Effector memory CD4-positive, alpha-beta T cell (primary cell): ENCODE data around the gene HRNR.

Experiments used
- DNase-seq, 3 donors: peaks; one replicate each; pipeline ENCODE4 v3.0.0-alpha.2; 2020
- H3K27ac ChIP-seq: 2 replicates; pipeline ENCODE4 v1.7.0; 2013; ENCODE audit warnings: mild to moderate bottlenecking, low read length, moderate library complexity; ENCODE audit not compliant: insufficient read depth, poor library complexity, severe bottlenecking
- H3K27me3 ChIP-seq: replicated peaks from 2 replicates; pipeline ENCODE4 v1.7.0; 2013; ENCODE audit warnings: mild to moderate bottlenecking, low read length; ENCODE audit not compliant: insufficient read depth, control insufficient read depth, poor library complexity, severe bottlenecking
- H3K36me3 ChIP-seq: 2 replicates; pipeline ENCODE4 v1.7.0; 2013; ENCODE audit warnings: mild to moderate bottlenecking, low read length, moderate library complexity; ENCODE audit not compliant: control insufficient read depth, insufficient read depth
- H3K4me1 ChIP-seq: 2 replicates; pipeline ENCODE4 v1.7.0; 2013; ENCODE audit warnings: low read length, mild to moderate bottlenecking; ENCODE audit not compliant: control insufficient read depth, insufficient read depth, poor library complexity, severe bottlenecking
- H3K4me3 ChIP-seq: 2 replicates; pipeline ENCODE4 v1.7.0; 2013; ENCODE audit warnings: low read length, low read depth, mild to moderate bottlenecking; ENCODE audit not compliant: insufficient read depth, poor library complexity, severe bottlenecking
- H3K9me3 ChIP-seq: 2 replicates; pipeline ENCODE4 v1.7.0; 2013; ENCODE audit warnings: mild to moderate bottlenecking, low read length, moderate library complexity; ENCODE audit not compliant: control insufficient read depth

Gene HRNR

DNA sequence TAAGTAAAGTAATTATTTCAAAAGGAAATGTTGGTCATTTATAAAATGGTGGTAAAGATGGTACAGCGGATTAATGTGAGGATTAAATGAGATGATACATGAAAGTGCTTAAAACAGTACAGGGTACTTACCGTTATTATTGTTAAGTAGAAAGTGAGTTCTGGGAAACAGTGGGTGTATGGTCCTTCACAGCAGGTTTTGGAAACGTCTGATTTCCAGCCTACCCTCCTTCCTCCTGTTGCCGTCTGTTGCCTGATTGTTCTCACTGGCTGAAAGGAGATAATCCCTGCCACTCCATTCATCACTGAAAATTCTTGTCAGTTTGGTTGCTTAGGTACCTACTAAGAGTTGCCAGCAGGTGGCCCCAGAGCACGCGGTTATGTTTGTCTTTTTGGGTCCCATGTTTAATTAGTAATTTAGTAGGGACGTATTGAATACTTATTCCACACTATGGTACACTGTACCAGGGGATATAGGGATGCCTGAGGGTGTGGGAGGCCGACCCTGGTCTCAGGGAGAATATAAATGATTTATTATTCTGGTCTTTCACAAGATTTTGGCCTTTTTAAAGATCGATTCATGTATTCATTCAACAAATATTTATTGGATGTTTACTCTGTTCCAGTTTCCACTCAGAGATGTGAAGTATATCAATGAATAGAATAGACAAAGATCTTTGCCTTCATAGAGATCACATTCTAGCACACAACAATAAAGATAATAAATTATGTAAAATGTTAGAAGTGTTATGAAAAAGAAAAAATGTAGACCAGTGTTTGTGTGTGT is 34.1 kb downstream of the HRNR start:
- Histone ChIP-seq H3K27ac (no peak overlapping the region), H3K4me1 (no peaks in the 10 kb centered on the region), H3K4me3 (peak overlapping the region; percentile 65), H3K36me3 (no peaks in the 10 kb centered on the region), H3K27me3 (no peaks in the 10 kb centered on the region), H3K9me3 (no peaks in the 10 kb centered on the region)
- DNase-seq: peak; percentile 23 to 46 (median 39)

DNA sequence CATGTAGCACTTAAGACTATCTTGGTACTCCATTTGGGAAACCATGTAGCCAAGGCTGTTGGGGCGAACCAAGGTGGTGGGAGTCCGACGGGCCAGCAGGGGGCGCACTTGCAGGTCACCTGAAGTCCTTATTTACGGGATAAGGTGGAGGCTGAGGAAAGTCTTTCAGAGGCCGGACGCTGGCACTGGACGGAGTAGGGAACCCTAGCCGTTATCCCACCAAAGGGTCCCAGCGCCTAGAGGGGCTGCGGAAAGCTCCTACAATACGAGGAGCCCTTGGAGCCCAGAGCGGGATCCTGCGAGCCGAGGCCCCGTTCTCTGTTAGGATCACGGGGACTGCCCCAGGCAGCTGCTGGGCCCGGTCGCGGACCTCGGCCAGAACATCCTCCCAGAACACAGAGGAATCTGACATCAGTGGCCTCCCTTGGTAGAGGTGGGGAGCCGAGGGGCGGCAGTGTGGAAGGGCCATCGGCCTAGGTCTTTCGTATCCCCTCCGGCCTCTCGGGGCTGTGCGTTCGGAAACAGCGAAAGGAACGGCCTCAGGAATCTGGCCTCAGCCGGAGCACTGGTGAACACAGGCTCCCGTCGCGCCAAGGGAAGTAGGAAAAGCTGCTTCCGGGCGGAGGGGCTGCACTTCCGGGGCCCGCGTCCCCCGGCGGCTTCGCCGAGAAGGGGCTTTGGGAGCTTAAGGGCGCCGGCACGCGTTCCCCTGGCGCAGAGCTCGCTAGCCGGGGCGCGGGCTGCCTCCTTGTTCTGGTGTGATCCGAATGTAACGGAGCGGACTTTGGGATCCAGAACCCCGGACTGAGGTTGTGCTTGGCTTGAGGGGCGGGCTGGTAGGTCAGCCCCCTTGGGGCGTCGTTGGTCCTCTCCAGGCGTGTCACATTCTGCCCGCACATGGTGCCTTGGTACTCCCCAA is 35.1 kb downstream of the HRNR start:
- H3K27ac ChIP-seq: no peak overlapping the region
- peak; percentile 39 to 70 (median 54) for DNase-seq

DNA sequence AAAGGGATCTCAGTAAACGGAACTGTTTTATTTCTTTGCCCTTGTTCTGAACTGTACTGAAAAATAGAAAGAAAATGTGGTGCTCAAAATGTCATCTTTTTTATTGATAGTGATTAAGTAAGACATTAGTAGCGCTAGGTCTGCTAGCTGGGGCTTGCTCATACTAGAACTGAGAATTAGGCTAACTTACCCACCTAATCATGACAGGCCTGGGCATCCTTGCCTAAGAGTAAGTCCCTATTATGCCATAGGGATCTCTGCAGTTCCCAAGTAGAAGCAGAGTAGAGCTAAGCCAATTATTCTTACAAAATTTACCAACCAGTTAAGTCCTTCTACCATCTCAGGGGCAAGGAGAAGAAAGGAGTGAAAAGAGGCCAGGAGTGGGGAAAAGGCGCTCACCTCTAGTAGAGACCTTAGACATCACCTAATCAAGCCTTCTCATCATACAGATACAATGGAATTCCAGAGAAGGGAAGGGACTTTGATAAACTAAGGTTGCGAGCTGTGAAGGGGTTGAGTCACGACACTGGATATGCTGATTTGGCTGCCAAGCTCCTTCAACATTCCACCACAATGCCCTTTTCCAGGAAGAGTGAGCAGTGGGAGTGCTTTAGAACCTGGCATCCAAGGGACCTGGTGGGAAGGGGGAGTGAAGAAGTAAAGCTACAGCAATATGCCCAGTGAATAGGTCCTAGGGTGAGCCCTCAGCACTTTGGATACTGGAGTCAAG is 37.3 kb downstream of the HRNR start:
- Histone ChIP-seq H3K36me3 (no peaks in the 10 kb centered on the region), H3K4me1 (no peaks in the 10 kb centered on the region), H3K27me3 (no peaks in the 10 kb centered on the region), H3K27ac (no peak overlapping the region), H3K4me3 (no peak overlapping the region), H3K9me3 (no peaks in the 10 kb centered on the region)
- DNase-seq: no peak

More for the DNA sequence above, 35.1 kb downstream of the HRNR start:
- Histone ChIP-seq H3K4me1 (no peaks in the 10 kb centered on the region), H3K36me3 (no peaks in the 10 kb centered on the region), H3K9me3 (no peaks in the 10 kb centered on the region), H3K4me3 (peak overlapping the region; percentile 65), H3K27me3 (no peaks in the 10 kb centered on the region)

DNA sequence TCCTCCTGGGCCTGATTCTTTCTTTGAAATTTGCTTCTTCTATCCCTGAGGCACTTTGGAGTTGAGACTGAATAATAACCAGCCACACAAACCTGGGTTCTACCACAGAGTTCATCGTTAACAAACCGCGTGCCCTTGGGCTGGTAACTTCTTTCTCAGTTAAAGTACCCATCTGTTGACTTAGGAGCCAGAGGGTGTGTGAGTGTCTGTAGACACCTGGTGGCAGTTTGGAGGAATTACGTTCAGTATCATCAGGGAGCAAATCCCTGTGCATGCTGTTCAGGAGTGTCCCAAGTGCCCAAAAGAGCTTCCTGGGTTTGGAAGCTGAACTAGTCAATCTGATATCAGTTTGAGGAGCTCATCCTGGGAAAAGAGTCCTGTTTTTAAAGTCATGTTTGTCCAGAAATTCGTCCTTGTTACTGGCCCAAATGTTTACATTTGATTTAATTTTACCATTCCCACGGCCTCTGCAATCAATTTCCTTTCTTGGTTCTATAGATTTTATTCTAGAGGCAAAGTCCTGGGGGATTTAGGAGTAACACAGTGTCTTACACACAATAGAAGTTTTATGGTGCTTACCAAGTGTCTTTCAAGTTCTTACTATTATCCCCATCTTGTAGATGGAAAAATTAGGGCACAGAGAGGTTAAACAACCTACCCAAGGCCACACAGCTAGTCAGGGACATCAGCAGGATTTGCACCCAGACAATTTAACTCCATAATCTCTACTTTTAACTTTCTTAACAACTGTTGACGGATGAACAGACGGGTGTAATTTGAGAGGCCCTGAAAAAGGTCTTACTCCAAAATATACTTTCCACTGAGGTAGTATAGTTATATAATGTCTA is 38.2 kb downstream of the HRNR start:
- Histone ChIP-seq H3K27ac (no peak overlapping the region), H3K9me3 (no peaks in the 10 kb centered on the region), H3K36me3 (no peaks in the 10 kb centered on the region), H3K27me3 (no peaks in the 10 kb centered on the region), H3K4me3 (no peak overlapping the region), H3K4me1 (no peaks in the 10 kb centered on the region)
- peak in 1 of 3 donors; percentile 6 for DNase-seq

DNA sequence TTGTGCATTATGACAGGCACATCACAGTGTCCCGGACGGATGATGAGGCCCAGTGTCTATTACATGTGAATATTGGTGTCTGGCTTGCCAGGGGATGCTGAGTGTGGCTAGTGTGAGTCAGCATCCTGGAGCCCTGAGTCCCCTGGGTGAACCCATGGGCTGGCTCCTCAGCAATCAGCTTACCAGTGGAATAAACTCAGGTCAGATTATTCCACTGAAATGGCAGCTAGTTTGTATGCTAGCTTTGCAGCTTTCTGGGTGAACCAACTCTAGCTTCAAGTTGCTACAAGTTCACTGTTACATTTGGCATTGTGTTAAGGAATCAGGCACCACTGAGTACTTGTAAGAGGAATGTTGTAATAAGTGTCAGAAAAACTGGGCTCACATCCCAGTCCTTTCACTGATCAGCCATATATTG is 41.0 kb downstream of the HRNR start:
- Histone ChIP-seq H3K9me3 (no peaks in the 10 kb centered on the region), H3K4me1 (no peaks in the 10 kb centered on the region), H3K27ac (no peak overlapping the region), H3K36me3 (no peaks in the 10 kb centered on the region), H3K4me3 (no peak overlapping the region), H3K27me3 (no peaks in the 10 kb centered on the region)
- DNase-seq: no peak

DNA sequence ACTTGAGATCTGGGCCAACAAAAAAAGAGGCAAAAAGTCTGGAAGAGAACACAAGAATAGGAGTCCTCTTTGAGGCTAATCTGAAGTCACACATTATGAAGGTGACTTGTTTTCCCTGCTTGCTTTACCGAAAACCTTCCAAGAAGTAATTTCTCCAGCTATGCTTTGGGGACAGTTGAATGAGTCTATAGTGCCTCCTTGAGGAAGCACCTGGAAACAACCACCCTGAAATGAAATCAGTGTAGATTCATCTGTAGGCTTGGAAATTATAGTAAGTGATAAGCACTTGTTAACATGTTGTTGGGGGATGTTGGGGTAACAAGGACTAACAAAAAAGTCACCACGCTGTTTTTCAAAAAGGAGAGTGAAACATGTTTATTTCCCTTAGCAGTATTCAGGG is 41.6 kb downstream of the HRNR start:
- Histone ChIP-seq H3K27me3 (no peaks in the 10 kb centered on the region), H3K9me3 (no peaks in the 10 kb centered on the region), H3K4me3 (no peak overlapping the region), H3K27ac (no peak overlapping the region), H3K4me1 (no peaks in the 10 kb centered on the region), H3K36me3 (no peaks in the 10 kb centered on the region)
- DNase-seq: no peak

DNA sequence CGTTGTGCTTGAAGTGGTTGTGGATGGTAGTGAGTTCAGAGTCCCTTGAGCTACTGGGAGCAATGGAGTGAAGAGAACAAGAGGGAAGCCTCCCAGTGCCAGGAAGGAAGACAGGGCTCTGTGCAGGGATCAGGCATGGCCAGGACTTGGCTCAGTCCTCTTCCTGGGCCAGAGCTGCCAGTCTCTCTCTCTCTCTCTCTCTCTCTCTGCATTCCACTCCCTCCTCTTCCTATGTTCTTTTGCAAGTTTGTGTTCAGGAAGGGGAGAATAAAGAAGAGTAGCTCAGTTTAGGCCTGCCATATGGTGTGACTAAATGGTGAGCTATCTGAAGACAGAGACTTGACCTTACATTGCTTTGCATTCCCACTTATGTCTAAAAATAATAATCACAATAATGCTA is 44.4 kb downstream of the HRNR start:
- no peaks in the 10 kb centered on the region for H3K4me1 ChIP-seq

DNA sequence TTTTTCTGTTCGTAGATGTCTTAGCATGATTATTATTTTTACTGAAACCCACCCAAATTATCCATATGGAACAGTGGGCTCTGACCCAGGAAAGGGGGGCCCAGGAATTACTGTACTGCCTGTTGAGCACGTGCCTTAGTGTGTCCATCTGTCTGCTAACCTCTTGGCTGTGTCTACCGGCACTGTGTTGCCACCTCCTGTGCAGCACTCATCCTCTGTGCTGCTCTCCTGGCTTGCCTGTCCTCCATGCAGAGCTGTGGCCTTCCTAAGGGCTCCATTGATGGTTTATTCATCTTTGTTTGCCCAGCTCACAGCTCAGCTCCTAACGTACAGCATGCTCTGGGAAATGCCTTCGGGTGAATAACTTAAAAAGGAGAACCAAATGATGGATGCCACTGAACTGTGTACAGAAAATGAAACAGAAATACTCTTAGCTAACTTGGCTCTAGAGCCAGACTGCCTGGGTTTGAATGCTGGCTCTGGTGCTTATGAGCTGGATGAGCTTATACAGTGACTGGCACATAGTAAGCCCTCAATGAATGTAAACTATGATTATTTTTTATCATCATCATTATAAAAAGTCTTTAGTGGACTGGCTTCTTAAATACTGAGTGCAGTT is 53.6 kb downstream of the HRNR start:
- DNase-seq: no peak
- H3K36me3 ChIP-seq: no peaks in the 10 kb centered on the region
- no peaks in the 10 kb centered on the region for H3K27me3 ChIP-seq
- H3K4me3 ChIP-seq: no peak overlapping the region
- H3K27ac ChIP-seq: no peak overlapping the region
- no peaks in the 10 kb centered on the region for H3K9me3 ChIP-seq
- no peaks in the 10 kb centered on the region for H3K4me1 ChIP-seq

More for the DNA sequence above, 44.4 kb downstream of the HRNR start:
- no peak for DNase-seq
- H3K27ac ChIP-seq: no peak overlapping the region
- H3K4me3 ChIP-seq: no peak overlapping the region
- no peaks in the 10 kb centered on the region for H3K9me3 ChIP-seq
- H3K27me3 ChIP-seq: no peaks in the 10 kb centered on the region
- no peaks in the 10 kb centered on the region for H3K36me3 ChIP-seq
